Suprapubic skin (tissue), 4 donors: ENCODE measurements around the gene PDE6H. TPM values are rescaled to one million over a fixed set of nuclear protein-coding genes. Genes with fewer than 3 reads are reported as not detected.

ENCODE experiments used
- DNase-seq, 2 donors: peaks; one replicate each; pipeline ENCODE4 v3.0.0-alpha.2; 2019; ENCODE audit warnings: low spot score in 2 of 2
- H3K27ac ChIP-seq: fragments of 200-600 bp; sonication (generic); one replicate; pipeline ENCODE4 v1.5.1; 2019
- H3K27me3 ChIP-seq: fragments of 200-600 bp; sonication (generic); one replicate; pipeline ENCODE4 v1.5.1; 2019
- H3K36me3 ChIP-seq: fragments of 200-600 bp; sonication (generic); one replicate; pipeline ENCODE4 v1.5.1; 2019
- H3K4me1 ChIP-seq: fragments of 200-600 bp; sonication (generic); one replicate; pipeline ENCODE4 v1.5.1; 2019
- H3K4me3 ChIP-seq: fragments of 200-600 bp; sonication (generic); one replicate; pipeline ENCODE4 v1.5.1; 2019; ENCODE audit warnings: mild to moderate bottlenecking
- H3K9me3 ChIP-seq: fragments of 200-600 bp; sonication (generic); one replicate; pipeline ENCODE4 v1.5.1; 2019
- CTCF ChIP-seq, 2 donors: fragments of 200-600 bp in 1 of 2; fragments of 450-650 bp in 1 of 2; sonication (generic) in 1 of 2; IDR thresholded peaks; one replicate each; pipeline ENCODE4 v1.5.1; 2016 to 2019; ENCODE audit warnings: antibody characterized with exemption in 2 of 2, mild to moderate bottlenecking in 1 of 2, moderate library complexity in 1 of 2
- EP300 ChIP-seq: sonication (generic); formaldehyde crosslinking; IDR thresholded peaks from one replicate; pipeline ENCODE4 v1.6.1; 2017; ENCODE audit warnings: antibody characterized with exemption
- POLR2A ChIP-seq, 2 donors: fragments of 450-650 bp; IDR thresholded peaks; one replicate each; pipeline ENCODE4 v1.6.1; 2017; ENCODE audit warnings: antibody characterized with exemption in 2 of 2, mild to moderate bottlenecking in 2 of 2, moderate library complexity in 2 of 2
- POLR2AphosphoS5 ChIP-seq, 3 donors: sonication (generic); formaldehyde crosslinking; IDR thresholded peaks; one replicate each; pipeline ENCODE4 v1.6.1; 2017; ENCODE audit warnings: antibody characterized with exemption in 3 of 3
- WGBS: methylation state at CpG from one replicate; pipeline ENCODE4 v1.1.5; 2018; 5-methylcytosine and 5-hydroxymethylcytosine counted together
- total RNA-seq, 4 donors: library from RNA; depleted of rRNA; stranded (reverse); fragments of >200 nt; gene quantifications; one replicate each; pipeline ENCODE4 v1.1.0, GENCODE V29; 2016

PDE6H gene
- total RNA-seq, 4 donors from 2014 or later: not detected

- H3K9me3 ChIP-seq: no peaks in the 10 kb centered on the region
- H3K36me3 ChIP-seq: no peaks in the 10 kb centered on the region
- H3K4me3 ChIP-seq: no peak overlapping the region
- peaks cover 21% of the 10 kb centered on the region for H3K4me1 ChIP-seq
- DNase-seq: no peak
- H3K27ac ChIP-seq: no peak overlapping the region
- H3K27me3 ChIP-seq: no peaks in the 10 kb centered on the region
- TF ChIP-seq CTCF (IDR thresholded peaks at IDR 0.05) (no peak), POLR2A (IDR thresholded peaks at IDR 0.05) (no peak), EP300 (no peak), POLR2AphosphoS5 (IDR thresholded peaks at IDR 0.05) (no peak)
Observed at GRCh38 chr12:14930299-14930698, 42.5 kb upstream of the PDE6H start.

- no peak overlapping the region for H3K27ac ChIP-seq
Observed at GRCh38 chr12:14931359-14931758, 41.5 kb upstream of the PDE6H start.

GRCh38 chr12:14931791-14932560 is 40.9 kb upstream of the PDE6H start:
- WGBS: 91% methylated on average over 7 of the region's 7 CpGs
- no peak overlapping the region for H3K27ac ChIP-seq
- H3K27me3 ChIP-seq: no peaks in the 10 kb centered on the region
- no peaks in the 10 kb centered on the region for H3K9me3 ChIP-seq
- H3K4me3 ChIP-seq: no peak overlapping the region
- H3K4me1 ChIP-seq: peaks cover 21% of the 10 kb centered on the region
- no peak for TF ChIP-seq POLR2AphosphoS5 (IDR thresholded peaks at IDR 0.05)
- TF ChIP-seq EP300: no peak
- no peak for TF ChIP-seq CTCF (IDR thresholded peaks at IDR 0.05)
- no peak for DNase-seq
- no peaks in the 10 kb centered on the region for H3K36me3 ChIP-seq

More at GRCh38 chr12:14931359-14931758, 41.5 kb upstream of the PDE6H start:
- no peaks in the 10 kb centered on the region for H3K9me3 ChIP-seq
- no peaks in the 10 kb centered on the region for H3K27me3 ChIP-seq
- H3K4me1 ChIP-seq: peaks cover 21% of the 10 kb centered on the region
- TF ChIP-seq POLR2AphosphoS5 (IDR thresholded peaks at IDR 0.05) (no peak), EP300 (no peak), CTCF (IDR thresholded peaks at IDR 0.05) (no peak), POLR2A (IDR thresholded peaks at IDR 0.05) (no peak)
- DNase-seq: no peak
- H3K36me3 ChIP-seq: no peaks in the 10 kb centered on the region
- no peak overlapping the region for H3K4me3 ChIP-seq
- WGBS: 68% methylated on average over 4 of the region's 4 CpGs

GRCh38 chr12:14934511-14934910 is 38.3 kb upstream of the PDE6H start:
- no peak for TF ChIP-seq POLR2AphosphoS5 (IDR thresholded peaks at IDR 0.05)
- TF ChIP-seq POLR2A (IDR thresholded peaks at IDR 0.05): no peak
- TF ChIP-seq EP300: no peak
- no peak for TF ChIP-seq CTCF (IDR thresholded peaks at IDR 0.05)
- no peak for DNase-seq
- peaks cover 11% of the 10 kb centered on the region for H3K4me1 ChIP-seq
- no peaks in the 10 kb centered on the region for H3K36me3 ChIP-seq
- 74% methylated on average over 2 of the region's 2 CpGs for WGBS
- no peak overlapping the region for H3K4me3 ChIP-seq
- no peaks in the 10 kb centered on the region for H3K9me3 ChIP-seq
- H3K27me3 ChIP-seq: no peaks in the 10 kb centered on the region
- no peak overlapping the region for H3K27ac ChIP-seq

- H3K27ac ChIP-seq: no peak overlapping the region
Observed at GRCh38 chr12:14935031-14935430, 37.8 kb upstream of the PDE6H start.

More at GRCh38 chr12:14935031-14935430, 37.8 kb upstream of the PDE6H start:
- Histone ChIP-seq H3K36me3 (no peaks in the 10 kb centered on the region), H3K4me1 (peaks cover 6% of the 10 kb centered on the region), H3K9me3 (no peaks in the 10 kb centered on the region), H3K4me3 (no peak overlapping the region), H3K27me3 (no peaks in the 10 kb centered on the region)
- DNase-seq: no peak
- WGBS: 71% methylated on average over 4 of the region's 4 CpGs
- TF ChIP-seq EP300: no peak
- TF ChIP-seq CTCF (IDR thresholded peaks at IDR 0.05): no peak
- no peak for TF ChIP-seq POLR2A (IDR thresholded peaks at IDR 0.05)
- no peak for TF ChIP-seq POLR2AphosphoS5 (IDR thresholded peaks at IDR 0.05)
